GM12878 (cell line): ENCODE measurements around the gene SCTR. TPM values are rescaled to one million over a fixed set of nuclear protein-coding genes. Genes with fewer than 3 reads are reported as not detected.

Experiments used
- ATAC-seq: fragments of 200-7000 bp; cut with Tn5 transposase; 3 replicates; pipeline ENCODE4 v1.9.1; 2020; ENCODE audit warnings: mild to moderate bottlenecking, moderate library complexity
- BruUV-seq: library from RNA; stranded (reverse); fragments of 400-500 nt; replicated peaks from 2 replicates; lab custom pipeline; 2021; lab: Mats Ljungman, UMichigan
- CTCF ChIA-PET: fragments of 300-600 bp; sonication (Branson Sonifier 250); formaldehyde crosslinking; extraction: SDS; loops from one replicate; lab custom pipeline; 2021; ENCODE audit warnings: inconsistent platforms; lab: Yijun Ruan, JAX
- POLR2A ChIA-PET: fragments of 350-600 bp; formaldehyde crosslinking; extraction: SDS; loops from one replicate; lab custom pipeline; 2021; ENCODE audit warnings: inconsistent platforms; lab: Charles Lee
- RAD21 ChIA-PET: fragments of 300-600 bp; sonication (Branson Sonifier 250); formaldehyde crosslinking; loops from one replicate; lab custom pipeline; 2023; ENCODE audit warnings: antibody characterized with exemption; ENCODE audit not compliant: unreplicated experiment; lab: Charles Lee
- SMC1A ChIA-PET: fragments of 300-600 bp; sonication (Branson Sonifier 250); formaldehyde crosslinking; loops from one replicate; lab custom pipeline; 2023; ENCODE audit not compliant: unreplicated experiment, uncharacterized antibody; lab: Charles Lee
- DNase-seq: peaks from one replicate; pipeline ENCODE4 v3.0.0-alpha.2; 2011; ENCODE audit warnings: low read depth, low spot score
- FAIRE-seq: peaks from 3 replicates; lab custom pipeline; 2011; peaks lifted over from hg19 to GRCh38; lab: Jason Lieb, UNC
- H2AFZ ChIP-seq: 2 replicates; pipeline ENCODE4 v1.6.0; 2011; ENCODE audit warnings: low read depth, low read length, control low read depth; ENCODE audit not compliant: control insufficient read depth
- H3K27ac ChIP-seq: 2 replicates; pipeline ENCODE4 v1.5.1; 2011; ENCODE audit warnings: control low read depth; ENCODE audit not compliant: control insufficient read depth, insufficient read depth
- H3K27me3 ChIP-seq, 2 experiments: replicated peaks in 1 of 2; 2 replicates each; pipeline versions ENCODE4 v1.6.0 to v1.6.1; 2011; ENCODE audit warnings: low read length in 1 of 2; ENCODE audit not compliant: control insufficient read depth in 2 of 2, insufficient read depth in 2 of 2
- H3K36me3 ChIP-seq, 2 experiments: 2 replicates each; pipeline ENCODE4 v1.5.1; 2011; ENCODE audit warnings: low read length in 1 of 2; ENCODE audit not compliant: control insufficient read depth in 2 of 2, insufficient read depth in 2 of 2
- H3K4me1 ChIP-seq: 2 replicates; pipeline ENCODE4 v1.6.1; 2011; ENCODE audit warnings: mild to moderate bottlenecking, low read length, moderate library complexity, mixed read lengths; ENCODE audit not compliant: control insufficient read depth, insufficient read depth
- H3K4me2 ChIP-seq: 2 replicates; pipeline ENCODE4 v1.6.0; 2011; ENCODE audit warnings: control low read depth; ENCODE audit not compliant: control insufficient read depth, insufficient read depth
- H3K4me3 ChIP-seq: fragments of 200-600 bp; sonication (generic); 2 replicates; pipeline ENCODE4 v1.5.1; 2016
- H3K79me2 ChIP-seq: 2 replicates; pipeline ENCODE4 v1.6.0; 2011; ENCODE audit warnings: low read length; ENCODE audit not compliant: control insufficient read depth, insufficient read depth
- H3K9ac ChIP-seq: 2 replicates; pipeline ENCODE4 v1.8.0; 2011; ENCODE audit warnings: low read length, control low read depth, mixed read lengths; ENCODE audit not compliant: control insufficient read depth, insufficient read depth
- H3K9me3 ChIP-seq: replicated peaks from 3 replicates; pipeline ENCODE4 v1.5.1; 2011; ENCODE audit warnings: mild to moderate bottlenecking, low read length; ENCODE audit not compliant: control insufficient read depth, insufficient read depth
- H4K20me1 ChIP-seq: 2 replicates; pipeline ENCODE4 v1.6.0; 2011; ENCODE audit not compliant: control insufficient read depth, insufficient read depth
- ATF7 ChIP-seq: fragments of 450-650 bp; IDR thresholded peaks from 2 replicates; pipeline ENCODE4 v1.6.1; 2016; ENCODE audit warnings: low read depth, mild to moderate bottlenecking
- MEF2B ChIP-seq: fragments of 450-650 bp; IDR thresholded peaks from 2 replicates; pipeline ENCODE4 v1.6.1; 2018; ENCODE audit warnings: mild to moderate bottlenecking, moderate library complexity; ENCODE audit not compliant: partially characterized antibody, poor library complexity, severe bottlenecking
- NRF1 ChIP-seq: conservative IDR thresholded peaks from 2 replicates; pipeline ENCODE4 v1.6.1; 2011; ENCODE audit warnings: mild to moderate bottlenecking, low read depth, low read length, improper control_type of control experiment
- RAD51 ChIP-seq: fragments of 450-650 bp; IDR thresholded peaks from 2 replicates; pipeline ENCODE4 v1.6.1; 2016; ENCODE audit warnings: moderate library complexity, mild to moderate bottlenecking, inconsistent platforms
- SP1 ChIP-seq: IDR thresholded peaks from one replicate; pipeline ENCODE4 v1.6.1; 2011; ENCODE audit warnings: low read depth, low read length
- SUZ12 ChIP-seq: fragments of 200-600 bp; sonication (generic); IDR thresholded peaks from one replicate; pipeline ENCODE4 v1.6.1; 2018; ENCODE audit warnings: antibody characterized with exemption, mild to moderate bottlenecking; ENCODE audit not compliant: unreplicated experiment
- ZNF622 ChIP-seq: fragments of 450-650 bp; IDR thresholded peaks from 2 replicates; pipeline ENCODE4 v1.6.1; 2017; ENCODE audit warnings: mild to moderate bottlenecking, inconsistent platforms
- WGBS: methylation state at CpG from one replicate; pipeline ENCODE4 v1.1.6; 2016; ENCODE audit warnings: low lambda C conversion rate; ENCODE audit not compliant: insufficient replicate concordance, insufficient coverage; ENCODE audit errors: missing lambda C conversion rate; 5-methylcytosine and 5-hydroxymethylcytosine counted together
- in situ Hi-C: fragments of 300-500 bp; cut with MboI; formaldehyde crosslinking; loops from 9 replicates; pipeline ENCODE4 v1.14.3; 2018; ENCODE audit warnings: mixed read lengths
- intact Hi-C: fragments of 100-400 bp; cut with micrococcal nuclease; formaldehyde crosslinking; loops from one replicate; pipeline ENCODE4 v1.14.2; 2022; ENCODE audit not compliant: unreplicated experiment
- polyA plus RNA-seq, 11 experiments: library from polyadenylated mRNA; depleted of rRNA in 4 of 11; unstranded in 6 of 11; stranded (reverse) in 5 of 11; fragments of >200 nt; fragmentation: Nextera tagmentation in 4 of 11; fragmentation: Illumina TruSeq in 1 of 11; extraction: Ambion mirVana in 4 of 11; extraction: Trizol in 1 of 11; gene quantifications; 1 replicate in 1 of 11; 2 replicates in 10 of 11; pipeline versions ENCODE4 v1.2.1 to v1.2.3, GENCODE V29; 2011 to 2016; ENCODE audit warnings: inconsistent platforms in 2 of 11, missing spikeins in 2 of 11, low read depth in 1 of 11
- total RNA-seq, 4 experiments: library from RNA; depleted of rRNA in 3 of 4; stranded (reverse); fragments of >200 nt in 3 of 4; fragmentation: Illumina TruSeq in 1 of 4; extraction: Trizol in 1 of 4; gene quantifications; 2 replicates each; pipeline versions ENCODE4 v1.2.1 to v1.2.3, GENCODE V29; 2013 to 2021
- TF ChIP-seq, protein P1 (sequence below): fragments of 450-650 bp; IDR thresholded peaks from 2 replicates; pipeline ENCODE4 v1.6.1; 2018; ENCODE audit warnings: mild to moderate bottlenecking, low read depth, moderate library complexity; ENCODE audit not compliant: partially characterized antibody

The SCTR gene
- total and polyA plus RNA-seq, 10 of the 15 experiments (the other 5 are each of a cell fraction or from before 2014, with no cell fraction given), result 0.26 TPM; not detected in 9

DNA sequence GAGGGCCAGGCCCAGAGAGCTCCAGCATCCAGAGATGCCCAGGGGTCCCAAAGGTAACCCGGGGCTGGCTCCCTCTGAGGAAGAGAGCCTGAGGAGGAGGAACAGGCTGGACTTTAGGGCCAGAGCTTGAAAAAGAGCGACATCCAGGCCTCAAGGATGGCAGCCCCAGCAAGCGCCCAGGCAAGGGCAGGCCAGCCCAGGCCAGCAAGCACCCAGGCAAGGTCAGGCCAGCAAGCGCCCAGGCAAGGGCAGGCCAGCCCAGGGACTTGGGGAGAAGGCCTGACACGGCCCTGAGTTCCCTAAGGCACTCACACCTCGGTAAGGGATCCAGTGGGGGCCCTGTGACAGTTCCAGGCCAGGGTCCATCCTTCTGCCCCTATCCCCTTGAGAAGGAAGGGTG is 127.1 kb downstream of the SCTR start:
- Histone ChIP-seq H3K79me2 (no peaks in the 10 kb centered on the region), H3K4me3 (no peak overlapping the region), H2AFZ (no peak overlapping the region), H3K9me3 (no peaks in the 10 kb centered on the region)
- SMC1A ChIA-PET, result no interaction called here
- no peak for ATAC-seq
- RAD21 ChIA-PET, result interaction anchor here (0.5 to 0.7 kb wide), 2 partner anchors 10 to 187 kb away, joined by 3 read pairs; no protein-coding TSS in a partner anchor
- no TSS peak for BruUV-seq
- CTCF ChIA-PET, result interaction anchor here (2.8 kb wide), 1 partner anchor 10 kb away, joined by 8 read pairs; no protein-coding TSS in a partner anchor
- no peak for FAIRE-seq
- TF ChIP-seq RAD51 (no peak), ZNF622 (no peak), SP1 (no peak), SUZ12 (no peak), NRF1 (no peak), MEF2B (no peak), ATF7 (no peak)
- TF ChIP-seq, protein P1, sequence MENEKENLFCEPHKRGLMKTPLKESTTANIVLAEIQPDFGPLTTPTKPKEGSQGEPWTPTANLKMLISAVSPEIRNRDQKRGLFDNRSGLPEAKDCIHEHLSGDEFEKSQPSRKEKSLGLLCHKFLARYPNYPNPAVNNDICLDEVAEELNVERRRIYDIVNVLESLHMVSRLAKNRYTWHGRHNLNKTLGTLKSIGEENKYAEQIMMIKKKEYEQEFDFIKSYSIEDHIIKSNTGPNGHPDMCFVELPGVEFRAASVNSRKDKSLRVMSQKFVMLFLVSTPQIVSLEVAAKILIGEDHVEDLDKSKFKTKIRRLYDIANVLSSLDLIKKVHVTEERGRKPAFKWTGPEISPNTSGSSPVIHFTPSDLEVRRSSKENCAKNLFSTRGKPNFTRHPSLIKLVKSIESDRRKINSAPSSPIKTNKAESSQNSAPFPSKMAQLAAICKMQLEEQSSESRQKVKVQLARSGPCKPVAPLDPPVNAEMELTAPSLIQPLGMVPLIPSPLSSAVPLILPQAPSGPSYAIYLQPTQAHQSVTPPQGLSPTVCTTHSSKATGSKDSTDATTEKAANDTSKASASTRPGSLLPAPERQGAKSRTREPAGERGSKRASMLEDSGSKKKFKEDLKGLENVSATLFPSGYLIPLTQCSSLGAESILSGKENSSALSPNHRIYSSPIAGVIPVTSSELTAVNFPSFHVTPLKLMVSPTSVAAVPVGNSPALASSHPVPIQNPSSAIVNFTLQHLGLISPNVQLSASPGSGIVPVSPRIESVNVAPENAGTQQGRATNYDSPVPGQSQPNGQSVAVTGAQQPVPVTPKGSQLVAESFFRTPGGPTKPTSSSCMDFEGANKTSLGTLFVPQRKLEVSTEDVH, result no peak
- TF ChIP-seq, all 136 proteins: peak for 0
- Histone ChIP-seq H3K4me2 (no peak overlapping the region), H3K27ac (no peak overlapping the region), H3K4me1 (no peaks in the 10 kb centered on the region), H3K9ac (no peak overlapping the region), H3K27me3 (no peaks in the 10 kb centered on the region), H3K36me3 (no peaks in the 10 kb centered on the region), H4K20me1 (no peaks in the 10 kb centered on the region)
- in situ Hi-C loops, result no loop called here
- intact Hi-C loops, result no loop called here
- POLR2A ChIA-PET, result no interaction called here
- 31% methylated on average over 6 of the region's 6 CpGs for WGBS
- DNase-seq, result no peak
